Gastroesophageal sphincter (tissue), 3 donors: ENCODE data around the gene PTH.

ENCODE experiments used
- POLR2A ChIP-seq, 2 donors: fragments of 450-650 bp; IDR thresholded peaks; one replicate each; pipeline ENCODE4 v1.6.1; 2017; ENCODE audit warnings: antibody characterized with exemption in 2 of 2, mild to moderate bottlenecking in 2 of 2, moderate library complexity in 1 of 2
- POLR2AphosphoS5 ChIP-seq: sonication (generic); formaldehyde crosslinking; IDR thresholded peaks from one replicate; pipeline ENCODE4 v1.6.1; 2017; ENCODE audit warnings: antibody characterized with exemption
- TF ChIP-seq, protein P1 (sequence below), 4 experiments: fragments of 200-600 bp in 2 of 4; fragments of 450-650 bp in 2 of 4; sonication (generic) in 1 of 4; IDR thresholded peaks; one replicate each; pipeline ENCODE4 v1.5.1; 2017 to 2019; ENCODE audit warnings: antibody characterized with exemption in 4 of 4, mild to moderate bottlenecking in 2 of 4, moderate library complexity in 2 of 4

DNA sequence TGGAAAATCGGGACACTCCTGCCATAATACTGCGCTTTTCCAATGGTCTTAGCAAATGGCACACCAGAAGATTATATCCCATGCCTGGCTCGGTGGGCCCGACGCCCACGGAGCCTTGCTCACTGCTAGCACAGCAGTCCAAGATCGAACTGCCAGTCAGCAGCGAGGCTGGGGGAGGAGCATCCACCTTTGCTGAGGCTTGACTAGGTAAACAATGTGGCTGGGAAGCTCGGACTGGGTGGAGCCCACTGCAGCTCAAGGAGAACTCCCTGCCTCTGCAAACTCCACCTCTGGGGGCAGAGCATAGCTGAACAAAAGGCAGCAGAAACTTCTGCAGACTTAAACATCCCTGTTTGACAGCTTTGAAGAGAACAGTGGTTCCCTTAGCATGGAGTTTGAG is 15.6 kb downstream of the PTH start:
- TF ChIP-seq, protein P1, sequence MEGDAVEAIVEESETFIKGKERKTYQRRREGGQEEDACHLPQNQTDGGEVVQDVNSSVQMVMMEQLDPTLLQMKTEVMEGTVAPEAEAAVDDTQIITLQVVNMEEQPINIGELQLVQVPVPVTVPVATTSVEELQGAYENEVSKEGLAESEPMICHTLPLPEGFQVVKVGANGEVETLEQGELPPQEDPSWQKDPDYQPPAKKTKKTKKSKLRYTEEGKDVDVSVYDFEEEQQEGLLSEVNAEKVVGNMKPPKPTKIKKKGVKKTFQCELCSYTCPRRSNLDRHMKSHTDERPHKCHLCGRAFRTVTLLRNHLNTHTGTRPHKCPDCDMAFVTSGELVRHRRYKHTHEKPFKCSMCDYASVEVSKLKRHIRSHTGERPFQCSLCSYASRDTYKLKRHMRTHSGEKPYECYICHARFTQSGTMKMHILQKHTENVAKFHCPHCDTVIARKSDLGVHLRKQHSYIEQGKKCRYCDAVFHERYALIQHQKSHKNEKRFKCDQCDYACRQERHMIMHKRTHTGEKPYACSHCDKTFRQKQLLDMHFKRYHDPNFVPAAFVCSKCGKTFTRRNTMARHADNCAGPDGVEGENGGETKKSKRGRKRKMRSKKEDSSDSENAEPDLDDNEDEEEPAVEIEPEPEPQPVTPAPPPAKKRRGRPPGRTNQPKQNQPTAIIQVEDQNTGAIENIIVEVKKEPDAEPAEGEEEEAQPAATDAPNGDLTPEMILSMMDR (IDR thresholded peaks at IDR 0.05), result no peak
- TF ChIP-seq POLR2A (IDR thresholded peaks at IDR 0.05) (no peak), POLR2AphosphoS5 (no peak)
